Naive B cell (primary cell): ENCODE data around the gene HDAC9. TPM values are rescaled to one million over a fixed set of nuclear protein-coding genes. Genes with fewer than 3 reads are reported as not detected.

Source experiments
- ATAC-seq, 2 donors: fragments of 150-1000 bp; cut with Tn5 transposase; 2 replicates each; pipeline ENCODE4 v1.10.0; 2021; ENCODE audit warnings: low read depth in 2 of 2, mild to moderate bottlenecking in 2 of 2, moderate library complexity in 2 of 2
- DNase-seq: peaks from one replicate; pipeline ENCODE4 v3.0.0; 2022
- H3K27ac Mint-ChIP-seq, 6 donors: one replicate each; pipeline ENCODE4 v1.8.0; 2020 to 2022; ENCODE audit warnings: mild to moderate bottlenecking in 6 of 6, mixed read lengths in 6 of 6, moderate library complexity in 5 of 6, inconsistent platforms in 2 of 6
- H3K27me3 Mint-ChIP-seq, 3 donors: one replicate each; pipeline ENCODE4 v1.8.0; 2021 to 2022; ENCODE audit warnings: mixed read lengths in 3 of 3, mild to moderate bottlenecking in 1 of 3
- H3K36me3 Mint-ChIP-seq, 2 donors: one replicate each; pipeline ENCODE4 v1.8.0; 2020 to 2022; ENCODE audit warnings: mixed read lengths in 2 of 2, inconsistent platforms in 1 of 2, mild to moderate bottlenecking in 1 of 2
- H3K4me1 Mint-ChIP-seq, 3 donors: one replicate each; pipeline ENCODE4 v1.8.0; 2020 to 2022; ENCODE audit warnings: mixed read lengths in 3 of 3, inconsistent platforms in 1 of 3, mild to moderate bottlenecking in 1 of 3, moderate library complexity in 1 of 3
- H3K4me3 Mint-ChIP-seq, 8 donors: one replicate each; pipeline ENCODE4 v1.8.0; 2020 to 2022; ENCODE audit warnings: mild to moderate bottlenecking in 8 of 8, mixed read lengths in 8 of 8, moderate library complexity in 8 of 8, inconsistent platforms in 2 of 8
- H3K9me3 Mint-ChIP-seq, 7 donors: one replicate each; pipeline ENCODE4 v1.8.0; 2020 to 2022; ENCODE audit warnings: mixed read lengths in 7 of 7, mild to moderate bottlenecking in 5 of 7, inconsistent platforms in 2 of 7, moderate library complexity in 1 of 7
- polyA plus RNA-seq, 6 donors: library from polyadenylated mRNA; unstranded; fragments of 300-500 nt; fragmentation: Illumina TruSeq; gene quantifications; one replicate each; pipeline ENCODE4 v1.2.3, GENCODE V29; 2021; ENCODE audit warnings: low read depth in 6 of 6

The HDAC9 gene
- polyA plus RNA-seq, 6 donors from 2014 or later, result 86.5 to 123 (median 108) TPM

GRCh38 chr7:18471476-18472160, 23.9 kb upstream of the HDAC9 start:
- peaks cover 12 to 45% (median 28%) of the 10 kb centered on the region in 3 donors for H3K4me1 Mint-ChIP-seq
- peak overlapping the region in 2 of 6 donors; percentile 78 to 86 for H3K27ac Mint-ChIP-seq
- ATAC-seq, result no peak

GRCh38 chr7:18472161-18472483, 23.4 kb upstream of the HDAC9 start:
- H3K27me3 Mint-ChIP-seq, result no peaks in the 10 kb centered on the region
- no peaks in the 10 kb centered on the region for H3K9me3 Mint-ChIP-seq
- H3K4me3 Mint-ChIP-seq, result no peak overlapping the region
- H3K36me3 Mint-ChIP-seq, result no peaks in the 10 kb centered on the region
- H3K27ac Mint-ChIP-seq, result no peak overlapping the region
- DNase-seq (no peak), ATAC-seq (no peak)
- H3K4me1 Mint-ChIP-seq, result peaks cover 12 to 44% (median 33%) of the 10 kb centered on the region in 3 donors

More at GRCh38 chr7:18471476-18472160, 23.9 kb upstream of the HDAC9 start:
- no peaks in the 10 kb centered on the region for H3K36me3 Mint-ChIP-seq
- no peak for DNase-seq
- H3K4me3 Mint-ChIP-seq, result no peak overlapping the region
- H3K9me3 Mint-ChIP-seq, result no peaks in the 10 kb centered on the region
- H3K27me3 Mint-ChIP-seq, result no peaks in the 10 kb centered on the region

- Mint-ChIP-seq H3K27ac (peak overlapping the region in 1 of 6 donors; percentile 23), H3K4me3 (no peak overlapping the region), H3K9me3 (no peaks in the 10 kb centered on the region), H3K36me3 (no peaks in the 10 kb centered on the region), H3K27me3 (no peaks in the 10 kb centered on the region), H3K4me1 (peaks cover 8 to 36% (median 34%) of the 10 kb centered on the region in 3 donors)
- ATAC-seq (no peak), DNase-seq (no peak)
Observed at GRCh38 chr7:18473119-18473518, 22.4 kb upstream of the HDAC9 start.

- no peaks in the 10 kb centered on the region for H3K27me3 Mint-ChIP-seq
- ATAC-seq (no peak), DNase-seq (no peak)
Observed at GRCh38 chr7:18474944-18475343, 20.6 kb upstream of the HDAC9 start.

GRCh38 chr7:18475488-18475887, 20.1 kb upstream of the HDAC9 start:
- Mint-ChIP-seq H3K27ac (peak overlapping the region in 1 of 6 donors; percentile 45), H3K9me3 (no peaks in the 10 kb centered on the region), H3K27me3 (no peaks in the 10 kb centered on the region), H3K36me3 (no peaks in the 10 kb centered on the region), H3K4me3 (no peak overlapping the region), H3K4me1 (peaks cover 12 to 41% (median 33%) of the 10 kb centered on the region in 3 donors)
- DNase-seq (no peak), ATAC-seq (no peak)

More at GRCh38 chr7:18474944-18475343, 20.6 kb upstream of the HDAC9 start:
- Mint-ChIP-seq H3K36me3 (no peaks in the 10 kb centered on the region), H3K4me1 (peaks cover 8 to 36% (median 29%) of the 10 kb centered on the region in 3 donors), H3K9me3 (no peaks in the 10 kb centered on the region), H3K4me3 (no peak overlapping the region), H3K27ac (peak overlapping the region in 3 of 6 donors; percentile 4 to 45 (median 27))

GRCh38 chr7:18481776-18482175, 13.8 kb upstream of the HDAC9 start:
- Mint-ChIP-seq H3K36me3 (peaks cover 0 to 4% of the 10 kb centered on the region in 2 donors), H3K4me1 (peaks cover 9 to 27% (median 26%) of the 10 kb centered on the region in 3 donors), H3K27ac (peak overlapping the region in 1 of 6 donors; percentile 3), H3K4me3 (no peak overlapping the region), H3K9me3 (no peaks in the 10 kb centered on the region), H3K27me3 (no peaks in the 10 kb centered on the region)
- DNase-seq, result no peak
- no peak for ATAC-seq

GRCh38 chr7:18488049-18488448, 7.5 kb upstream of the HDAC9 start:
- no peak for ATAC-seq
- no peaks in the 10 kb centered on the region for H3K27me3 Mint-ChIP-seq
- no peaks in the 10 kb centered on the region for H3K9me3 Mint-ChIP-seq
- peaks cover 12 to 28% (median 22%) of the 10 kb centered on the region in 3 donors for H3K4me1 Mint-ChIP-seq
- no peak overlapping the region for H3K4me3 Mint-ChIP-seq
- peak overlapping the region in 1 of 6 donors; percentile 39 for H3K27ac Mint-ChIP-seq
- DNase-seq, result no peak
- no peaks in the 10 kb centered on the region for H3K36me3 Mint-ChIP-seq

GRCh38 chr7:18489624-18490023, 5.9 kb upstream of the HDAC9 start:
- DNase-seq, result no peak
- Mint-ChIP-seq H3K4me3 (no peak overlapping the region), H3K4me1 (peaks cover 10 to 29% (median 27%) of the 10 kb centered on the region in 3 donors), H3K36me3 (no peaks in the 10 kb centered on the region), H3K27ac (no peak overlapping the region), H3K9me3 (no peaks in the 10 kb centered on the region), H3K27me3 (no peaks in the 10 kb centered on the region)
- ATAC-seq, result no peak

GRCh38 chr7:18491871-18492270, 3.7 kb upstream of the HDAC9 start:
- H3K4me3 Mint-ChIP-seq, result no peak overlapping the region
- peak overlapping the region in 1 of 6 donors; percentile 30 for H3K27ac Mint-ChIP-seq
- peaks cover 23 to 45% (median 39%) of the 10 kb centered on the region in 3 donors for H3K4me1 Mint-ChIP-seq
- no peak for ATAC-seq
- no peaks in the 10 kb centered on the region for H3K9me3 Mint-ChIP-seq
- DNase-seq, result no peak
- H3K27me3 Mint-ChIP-seq, result no peaks in the 10 kb centered on the region
- no peaks in the 10 kb centered on the region for H3K36me3 Mint-ChIP-seq

- Mint-ChIP-seq H3K27me3 (no peaks in the 10 kb centered on the region), H3K4me3 (peak overlapping the region in 5 of 8 donors; percentile 35 to 97 (median 89)), H3K36me3 (no peaks in the 10 kb centered on the region), H3K27ac (peak overlapping the region in 4 of 6 donors; percentile 67 to 84 (median 76)), H3K9me3 (no peaks in the 10 kb centered on the region), H3K4me1 (peaks cover 38 to 53% (median 48%) of the 10 kb centered on the region in 3 donors)
- DNase-seq, result no peak
- ATAC-seq, result no peak
Observed at GRCh38 chr7:18494406-18494805, 1.1 kb upstream of the HDAC9 start.

- no peaks in the 10 kb centered on the region for H3K36me3 Mint-ChIP-seq
Observed at GRCh38 chr7:18494821-18495408, 634 bp upstream of the HDAC9 start.

GRCh38 chr7:18496341-18496700, 772 bp downstream of the HDAC9 start:
- no peaks in the 10 kb centered on the region for H3K27me3 Mint-ChIP-seq
- peak overlapping the region; percentile 79 to 93 (median 86) for H3K27ac Mint-ChIP-seq
- no peaks in the 10 kb centered on the region for H3K36me3 Mint-ChIP-seq
- no peaks in the 10 kb centered on the region for H3K9me3 Mint-ChIP-seq
- H3K4me3 Mint-ChIP-seq, result peak overlapping the region; percentile 87 to 97 (median 92)
- DNase-seq (no peak), ATAC-seq (no peak)
- peaks cover 52 to 66% (median 62%) of the 10 kb centered on the region in 3 donors for H3K4me1 Mint-ChIP-seq

More at GRCh38 chr7:18494821-18495408, 634 bp upstream of the HDAC9 start:
- H3K27ac Mint-ChIP-seq, result peak overlapping the region in 5 of 6 donors; percentile 78 to 93 (median 81)
- DNase-seq (no peak), ATAC-seq (no peak)
- H3K9me3 Mint-ChIP-seq, result no peaks in the 10 kb centered on the region
- H3K27me3 Mint-ChIP-seq, result no peaks in the 10 kb centered on the region
- peak overlapping the region; percentile 87 to 97 (median 92) for H3K4me3 Mint-ChIP-seq
- peaks cover 43 to 58% (median 49%) of the 10 kb centered on the region in 3 donors for H3K4me1 Mint-ChIP-seq

GRCh38 chr7:18497082-18497481, 1.5 kb downstream of the HDAC9 start:
- ATAC-seq, result no peak
- H3K4me1 Mint-ChIP-seq, result peaks cover 54 to 71% (median 67%) of the 10 kb centered on the region in 3 donors
- no peaks in the 10 kb centered on the region for H3K9me3 Mint-ChIP-seq
- H3K4me3 Mint-ChIP-seq, result peak overlapping the region; percentile 87 to 97 (median 92)
- no peak for DNase-seq
- no peaks in the 10 kb centered on the region for H3K36me3 Mint-ChIP-seq
- peak overlapping the region; percentile 7 to 88 (median 80) for H3K27ac Mint-ChIP-seq
- no peaks in the 10 kb centered on the region for H3K27me3 Mint-ChIP-seq

GRCh38 chr7:18497800-18498199, 2.3 kb downstream of the HDAC9 start:
- Mint-ChIP-seq H3K4me3 (peak overlapping the region; percentile 87 to 97 (median 92)), H3K9me3 (no peaks in the 10 kb centered on the region)

More at GRCh38 chr7:18497800-18498199, 2.3 kb downstream of the HDAC9 start:
- Mint-ChIP-seq H3K27ac (peak overlapping the region in 4 of 6 donors; percentile 7 to 80 (median 59)), H3K27me3 (no peaks in the 10 kb centered on the region), H3K4me1 (peaks cover 56 to 73% (median 70%) of the 10 kb centered on the region in 3 donors), H3K36me3 (no peaks in the 10 kb centered on the region)
- ATAC-seq (no peak), DNase-seq (no peak)
